DMS114 treated with DMSO at 0.1 percent for 48 hours (cell line): ENCODE measurements around the gene RHOJ.

Experiments used
- DNase-seq: peaks from one replicate; lab custom pipeline; 2025; ENCODE audit not compliant: unreplicated experiment; lab: John Stamatoyannopoulos, UW

Gene RHOJ

DNA sequence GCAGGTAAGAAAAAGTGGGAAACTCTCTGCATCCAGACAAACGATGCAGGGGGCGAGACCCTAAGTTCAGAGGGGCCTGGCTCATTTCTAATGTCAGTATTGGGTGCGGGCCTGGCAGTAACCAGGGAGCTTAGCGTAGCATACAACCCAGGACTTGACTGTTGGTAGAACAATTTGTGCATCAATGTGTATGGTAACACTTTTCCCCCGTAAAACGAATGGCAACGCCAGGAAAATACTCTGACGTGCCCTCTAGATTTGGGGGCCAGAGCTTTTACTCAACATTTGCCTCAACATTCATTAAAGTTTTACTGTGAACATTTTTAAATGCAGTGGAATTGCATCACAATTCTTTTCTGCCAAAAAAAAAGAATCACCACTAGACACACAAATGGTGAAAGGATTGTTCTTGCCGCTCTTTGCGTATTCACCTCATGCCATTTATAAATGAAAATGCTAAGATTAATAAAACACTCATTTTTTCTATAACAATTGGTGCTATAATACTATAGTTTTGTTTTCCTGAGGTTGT lies 867 bp downstream of the RHOJ start:
- DNase-seq: no peak

DNA sequence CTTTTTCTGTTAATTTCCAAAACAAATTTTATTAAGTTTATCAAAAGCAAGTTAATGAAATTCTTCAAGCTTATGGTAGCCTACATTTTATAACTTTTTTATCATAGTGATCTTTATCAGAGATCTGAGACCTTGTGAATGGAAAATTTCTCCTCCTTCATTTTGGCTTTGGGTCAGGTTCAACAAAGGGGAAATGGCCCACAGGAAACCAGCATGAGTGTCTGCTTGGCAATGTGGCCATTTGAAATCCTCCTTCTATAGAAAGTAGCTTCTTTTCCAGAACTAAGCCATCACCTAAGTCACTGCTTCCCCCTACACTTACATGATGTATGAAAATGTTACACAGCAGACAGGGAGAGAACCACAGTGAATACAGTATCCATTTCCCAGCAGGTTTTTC lies 1.6 kb downstream of the RHOJ start:
- no peak for DNase-seq

DNA sequence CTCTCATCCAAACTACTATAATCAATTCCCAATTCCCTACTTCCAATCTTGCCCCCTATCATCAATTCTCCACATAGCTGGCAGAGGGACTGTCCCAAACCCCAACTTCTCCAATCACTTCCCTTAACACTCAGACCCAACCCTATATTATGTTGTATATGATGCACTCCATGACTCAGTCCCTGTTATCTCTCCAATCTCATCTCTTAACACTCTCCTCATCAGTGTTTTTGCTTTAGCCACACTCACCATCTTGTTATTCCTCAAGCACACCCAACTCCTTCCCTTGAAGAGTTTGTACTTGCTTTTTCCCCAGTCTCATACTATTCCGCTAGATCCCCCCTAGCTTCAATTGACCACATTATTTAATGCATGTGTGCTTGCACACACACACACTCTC lies 4.9 kb downstream of the RHOJ start:
- DNase-seq: no peak

DNA sequence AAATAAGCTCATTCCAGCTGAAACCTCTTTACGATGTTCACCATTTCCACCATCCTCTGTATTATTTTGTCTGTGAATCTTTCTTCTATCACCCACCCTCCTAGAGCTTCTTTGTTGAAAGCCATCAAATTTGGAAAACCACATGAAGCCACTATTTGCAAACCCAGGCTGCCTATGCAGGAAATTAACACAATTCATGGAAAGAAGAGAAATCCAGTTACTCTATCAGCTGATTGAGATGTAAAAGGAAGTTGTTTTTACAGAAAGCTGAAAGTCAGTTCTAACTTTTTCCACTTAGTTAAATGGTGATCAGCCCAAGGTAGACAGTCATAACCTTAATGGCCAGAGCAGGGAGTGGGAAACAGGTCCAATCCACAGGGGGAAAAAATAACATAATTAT lies 6.6 kb downstream of the RHOJ start:
- DNase-seq: no peak

DNA sequence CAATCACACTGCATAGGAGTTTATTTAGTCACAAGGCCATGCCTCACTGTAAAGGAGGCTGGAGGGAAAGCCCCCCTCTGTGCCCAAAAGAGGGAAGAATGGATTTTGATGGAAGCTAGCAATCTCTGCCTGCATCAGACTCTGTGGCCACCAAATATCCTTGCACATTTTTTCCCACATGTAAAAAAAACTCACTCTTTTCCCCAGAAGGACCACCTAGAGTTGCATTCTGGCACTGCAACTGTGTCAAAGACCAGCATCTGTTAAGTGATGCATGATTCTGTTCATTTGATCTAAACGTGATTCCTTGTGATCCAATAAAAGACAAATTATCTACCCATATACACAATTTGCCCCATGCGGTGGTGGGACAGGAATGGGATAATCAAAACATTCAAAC lies 8.0 kb downstream of the RHOJ start:
- DNase-seq: no peak

DNA sequence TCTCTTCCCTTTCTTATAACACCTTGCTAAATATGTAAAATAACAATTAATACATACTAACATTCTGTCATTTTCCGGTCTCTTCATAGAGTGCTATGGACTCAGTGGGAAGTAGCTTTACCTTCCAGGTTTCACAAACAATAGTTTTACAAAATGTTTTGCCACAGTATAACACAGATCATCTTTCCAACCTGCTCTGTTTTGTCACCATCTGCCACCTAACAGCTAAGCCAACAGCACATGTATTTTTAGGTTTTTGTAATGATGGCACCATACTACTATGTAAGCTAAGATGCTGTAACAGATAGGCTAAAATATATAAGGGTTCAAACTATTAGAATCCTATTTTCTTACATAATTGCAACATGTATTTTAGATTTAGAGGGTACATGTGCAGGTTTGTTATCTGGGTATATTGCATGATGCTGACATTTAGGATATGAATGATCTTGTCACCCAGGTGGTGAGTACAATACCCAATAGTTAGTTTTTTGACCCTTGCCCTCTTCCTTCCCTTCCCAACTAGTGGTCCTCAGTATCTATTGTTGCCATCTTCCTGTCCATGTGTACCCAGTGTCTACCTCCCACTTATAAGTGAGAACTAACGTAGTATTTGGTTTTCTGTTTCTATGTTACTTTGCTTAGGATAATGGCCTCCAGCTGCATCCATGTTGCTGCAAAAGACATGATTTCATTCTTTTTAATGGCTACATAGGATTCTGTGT lies 8.7 kb downstream of the RHOJ start:
- no peak for DNase-seq

DNA sequence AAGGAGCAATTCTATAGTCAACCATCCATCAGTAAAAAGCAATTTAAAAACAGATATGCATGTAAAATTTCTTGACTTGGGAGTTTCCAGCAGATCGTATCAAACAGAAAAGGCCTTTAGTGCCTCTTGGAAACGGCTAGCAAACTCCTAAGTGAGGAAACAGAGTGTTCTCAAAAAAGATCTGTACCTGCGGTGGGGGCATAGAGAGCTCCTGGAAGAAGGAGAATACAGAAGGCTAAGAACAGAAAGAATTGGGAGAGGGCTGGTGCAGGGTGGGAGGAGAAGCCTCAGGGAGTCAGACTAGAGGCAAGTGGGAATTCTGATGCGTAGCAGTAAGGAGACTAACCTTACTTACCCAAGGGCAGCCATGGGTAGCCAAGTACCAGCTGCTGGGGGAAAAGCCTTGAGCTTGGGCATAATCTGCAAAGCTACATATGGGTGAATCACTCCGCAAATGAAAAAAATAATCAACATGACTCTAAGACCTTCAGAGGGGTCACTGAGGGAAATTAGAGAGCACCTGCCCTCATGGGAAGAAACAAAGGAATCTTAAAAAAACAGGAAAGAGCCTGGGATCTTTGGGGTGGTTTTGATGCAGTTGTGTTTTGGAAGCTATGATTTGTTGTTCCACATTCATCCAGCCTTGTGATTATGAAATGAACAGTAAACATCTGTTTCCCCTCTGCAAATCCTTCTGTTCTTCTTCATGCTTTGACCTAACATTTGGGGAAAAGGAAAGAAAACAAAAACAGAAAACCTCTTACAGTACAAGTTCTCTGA lies 10.4 kb downstream of the RHOJ start:
- DNase-seq: no peak

DNA sequence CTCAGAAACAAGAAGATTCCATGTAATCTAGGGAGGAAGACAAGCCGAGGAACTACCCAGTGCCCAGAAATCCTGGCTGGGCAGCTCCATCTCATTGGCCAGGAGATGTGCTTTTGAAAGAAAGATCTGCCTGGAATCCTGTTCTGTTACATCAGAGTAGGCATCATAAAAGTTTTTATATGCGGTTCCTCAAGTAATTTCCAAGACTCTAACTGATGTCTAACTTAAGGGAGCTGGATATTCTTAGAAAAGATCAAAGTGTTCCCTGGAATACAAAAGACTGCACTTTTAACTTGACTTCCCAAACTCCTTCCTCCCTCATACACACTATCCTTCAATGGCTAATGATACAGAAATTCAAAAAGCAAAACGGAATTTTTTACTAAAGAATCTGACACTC lies 16.3 kb downstream of the RHOJ start:
- no peak for DNase-seq

DNA sequence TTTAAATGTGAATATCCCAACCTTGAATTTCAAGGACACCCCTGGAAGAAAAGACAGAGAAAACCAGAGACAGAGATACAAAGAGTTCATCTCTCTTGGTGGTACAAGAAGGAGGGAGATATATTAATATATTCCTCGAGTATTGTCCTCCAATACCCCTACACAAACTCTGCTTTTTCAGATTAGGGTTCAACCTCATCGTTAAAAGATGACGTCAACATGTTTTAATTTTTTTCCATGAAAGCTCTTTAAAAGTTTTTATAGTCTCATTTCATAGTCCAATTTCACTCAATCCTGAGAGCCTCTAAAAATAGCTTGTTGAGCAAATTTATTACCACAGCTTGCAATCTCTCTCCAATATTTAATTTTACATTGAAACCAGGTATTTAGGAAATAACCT lies 19.4 kb downstream of the RHOJ start:
- no peak for DNase-seq

DNA sequence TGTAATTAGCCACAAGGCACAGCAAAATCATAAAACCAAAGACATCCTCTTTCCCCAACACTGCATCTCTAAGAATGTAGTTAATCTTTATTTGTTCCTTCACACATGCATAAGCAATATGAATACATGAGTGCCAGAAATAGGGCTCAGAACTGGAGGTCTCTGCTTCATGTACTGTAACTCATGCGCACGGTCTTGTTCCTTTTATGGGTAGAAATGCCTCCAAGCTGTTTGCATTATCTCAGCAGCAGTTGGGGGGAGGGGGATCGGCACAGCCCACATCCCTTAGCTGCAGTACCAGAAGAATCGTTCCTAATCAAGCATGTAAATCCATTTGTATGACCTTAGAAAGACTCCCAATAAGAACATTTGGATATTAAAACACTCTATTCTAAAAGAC lies 20.0 kb downstream of the RHOJ start:
- no peak for DNase-seq

DNA sequence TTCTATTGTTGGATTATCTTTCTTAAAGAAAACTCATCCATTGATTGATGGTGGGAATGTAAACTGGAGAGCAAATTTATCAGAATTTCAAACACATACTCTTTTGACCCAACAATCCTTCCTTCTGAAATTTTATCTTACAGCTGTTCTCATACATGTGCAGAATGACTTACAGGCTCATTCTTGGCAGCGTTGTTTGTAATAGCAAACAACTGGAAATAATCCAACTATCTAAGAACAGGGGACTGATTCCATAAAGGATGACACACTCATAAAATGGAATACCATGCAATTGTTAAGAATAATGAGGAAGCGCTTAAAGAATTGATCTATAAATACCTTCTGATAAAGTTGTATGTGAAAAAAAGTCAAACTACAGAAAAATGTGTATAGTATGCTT lies 24.0 kb downstream of the RHOJ start:
- no peak for DNase-seq

DNA sequence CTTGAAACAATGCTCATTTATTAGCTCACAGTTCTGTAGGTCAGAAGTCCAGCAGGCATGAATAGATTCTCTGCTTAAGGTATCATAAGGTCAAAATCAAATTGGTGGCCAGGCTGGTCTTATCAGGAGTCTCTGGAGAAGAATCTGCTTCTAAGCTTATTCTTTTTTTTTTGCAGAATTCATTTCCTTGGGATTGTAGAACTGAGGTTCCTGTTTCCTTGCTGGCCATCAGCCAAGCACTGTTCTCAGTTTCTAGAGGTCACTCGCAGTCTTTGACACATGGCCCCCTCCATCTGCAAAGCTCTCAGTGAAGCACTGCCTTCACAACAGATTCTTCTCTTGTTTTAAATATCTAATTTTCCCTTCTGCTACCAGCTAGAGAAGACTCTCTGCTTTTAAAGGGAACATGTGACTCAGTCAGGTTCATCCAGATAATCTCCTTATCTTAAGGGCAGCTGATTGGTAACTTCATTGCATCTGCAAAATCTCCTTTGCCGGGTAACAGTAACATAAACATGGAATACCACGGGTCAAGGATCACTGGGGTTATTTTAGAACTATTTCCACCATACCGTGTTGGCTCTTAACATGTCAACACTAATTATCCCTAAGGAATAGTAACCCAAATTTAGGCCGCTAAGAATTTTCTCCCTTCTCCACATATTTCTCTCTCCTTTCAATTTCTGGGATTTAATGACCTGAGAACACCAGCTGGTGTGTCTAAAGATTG lies 25.3 kb downstream of the RHOJ start:
- DNase-seq: no peak

DNA sequence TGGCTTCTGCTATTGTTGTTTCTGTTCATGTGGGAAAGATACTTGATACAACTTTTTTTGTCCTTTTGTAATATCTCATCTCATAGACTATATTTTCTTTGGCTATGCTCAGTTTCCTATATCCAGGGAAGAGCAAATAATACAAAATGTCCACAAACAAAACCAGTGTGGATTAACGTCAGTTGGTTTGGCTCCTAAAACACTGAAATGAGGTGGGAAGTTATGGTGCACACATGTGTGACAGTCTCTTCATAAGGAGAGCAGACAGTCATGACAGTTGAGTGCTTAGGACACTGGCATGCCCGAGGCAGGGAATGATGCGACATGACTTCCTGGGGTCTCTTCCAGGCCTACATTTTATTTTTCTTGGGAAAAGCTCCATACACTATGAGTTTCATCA lies 27.5 kb downstream of the RHOJ start:
- DNase-seq: no peak

DNA sequence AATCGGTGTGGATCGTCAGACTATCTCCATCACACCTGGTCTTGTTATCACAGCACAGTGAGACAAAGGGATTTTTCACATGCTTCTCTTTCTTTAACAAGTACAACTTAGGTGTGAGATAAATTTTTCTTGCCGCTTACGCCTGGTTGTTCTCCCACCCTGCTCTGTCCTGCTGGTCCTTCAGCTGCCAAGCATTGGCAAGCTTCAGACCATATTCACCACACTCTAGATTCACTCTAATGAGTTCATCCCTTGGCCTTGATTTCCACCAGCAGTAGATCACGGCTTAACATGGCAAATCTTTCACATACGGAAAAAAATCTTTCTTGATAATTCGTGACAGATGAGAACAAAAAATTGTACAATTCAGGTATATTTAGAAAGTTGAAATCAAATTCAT lies 33.5 kb downstream of the RHOJ start:
- DNase-seq: no peak

DNA sequence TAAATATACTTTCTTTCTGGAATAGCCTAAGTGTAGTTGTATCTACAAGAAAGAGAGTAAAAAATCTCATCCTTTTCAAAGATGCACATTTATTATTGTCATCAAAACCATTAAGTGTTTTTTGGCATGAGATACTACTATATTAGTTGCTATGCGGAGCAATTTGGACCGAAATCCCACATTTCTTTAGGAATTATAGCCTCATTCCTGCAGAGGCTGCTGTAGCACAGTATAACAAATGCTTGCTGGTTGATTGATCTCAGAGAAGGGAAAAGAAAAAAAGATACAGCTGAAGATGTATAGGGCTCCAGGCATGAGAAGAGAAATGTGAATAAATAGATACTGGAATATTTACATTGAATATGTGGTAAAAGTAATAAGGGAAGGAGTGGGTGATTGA lies 36.0 kb downstream of the RHOJ start:
- DNase-seq: no peak

DNA sequence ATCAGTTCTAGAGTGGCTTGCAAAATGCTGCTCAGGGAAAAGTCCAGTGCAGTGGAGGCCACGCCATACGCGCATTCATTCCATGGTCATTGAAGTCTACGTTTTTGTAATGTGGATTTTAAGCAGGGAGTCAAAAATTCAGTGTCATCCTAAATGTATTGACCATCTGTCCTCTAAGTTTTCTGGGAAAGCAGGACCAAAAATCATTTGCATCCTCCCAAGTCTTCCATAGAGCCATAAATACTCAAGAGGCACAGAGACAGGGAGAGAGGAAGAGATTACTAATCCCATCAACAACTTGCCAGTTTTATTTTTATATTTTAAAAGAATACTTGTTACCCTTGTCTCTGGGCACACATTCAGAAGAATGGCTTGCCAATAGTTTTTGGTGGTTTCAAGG lies 36.9 kb downstream of the RHOJ start:
- no peak for DNase-seq

DNA sequence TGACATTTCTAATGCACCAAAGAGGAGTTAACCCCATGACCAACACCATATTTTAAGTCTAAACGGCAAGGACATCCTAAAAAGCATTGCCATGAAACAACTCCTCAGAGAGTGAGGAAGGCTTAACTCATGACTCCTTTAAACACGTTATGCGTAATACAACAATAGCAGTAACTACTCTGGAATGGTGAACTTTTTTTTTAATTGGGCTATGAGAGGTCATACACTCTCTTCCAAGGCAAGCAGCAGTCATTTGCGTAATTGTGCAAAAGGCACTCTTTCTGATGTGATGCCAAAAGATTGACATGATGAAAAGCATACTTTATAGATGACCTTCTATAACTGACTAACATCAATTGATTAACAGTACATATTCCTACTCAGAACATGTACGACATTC lies 39.4 kb downstream of the RHOJ start:
- DNase-seq: no peak

DNA sequence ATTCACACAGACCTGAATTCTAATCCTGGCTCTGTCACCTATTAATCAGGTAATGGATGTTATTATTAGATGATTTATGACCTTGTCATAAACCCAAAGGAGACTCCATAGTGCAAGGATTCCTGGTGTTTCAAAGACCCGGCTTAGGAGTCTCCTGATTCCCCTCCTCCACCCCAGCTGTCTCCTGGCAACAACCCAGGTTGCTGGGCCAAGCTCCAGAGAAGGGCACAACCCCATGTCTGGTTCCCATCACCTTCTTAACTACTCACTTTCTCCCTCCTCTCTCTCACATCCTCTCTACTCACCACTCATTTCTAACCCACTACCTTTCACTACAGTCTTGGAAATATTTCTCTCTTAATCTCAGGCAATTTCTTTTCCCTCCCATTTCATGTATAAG lies 41.6 kb downstream of the RHOJ start:
- DNase-seq: no peak

DNA sequence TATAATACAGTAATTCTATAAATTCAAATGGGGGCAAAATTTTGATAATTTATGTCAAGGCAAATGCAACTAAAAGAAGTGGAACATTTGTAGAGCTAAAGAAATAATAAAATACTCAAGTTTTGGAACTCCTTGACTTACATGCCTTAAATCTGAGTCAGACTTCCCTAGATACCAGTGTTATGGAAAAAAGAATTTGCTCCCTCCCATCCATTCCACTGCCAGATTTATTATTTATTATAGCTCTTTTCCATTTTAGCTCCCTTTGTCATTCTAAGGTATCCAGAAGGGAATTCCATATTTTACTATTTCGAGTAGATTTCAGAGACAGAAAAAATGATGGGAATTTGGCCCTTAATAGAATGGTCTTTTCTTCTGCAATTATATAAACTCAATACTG lies 44.0 kb downstream of the RHOJ start:
- DNase-seq: no peak

DNA sequence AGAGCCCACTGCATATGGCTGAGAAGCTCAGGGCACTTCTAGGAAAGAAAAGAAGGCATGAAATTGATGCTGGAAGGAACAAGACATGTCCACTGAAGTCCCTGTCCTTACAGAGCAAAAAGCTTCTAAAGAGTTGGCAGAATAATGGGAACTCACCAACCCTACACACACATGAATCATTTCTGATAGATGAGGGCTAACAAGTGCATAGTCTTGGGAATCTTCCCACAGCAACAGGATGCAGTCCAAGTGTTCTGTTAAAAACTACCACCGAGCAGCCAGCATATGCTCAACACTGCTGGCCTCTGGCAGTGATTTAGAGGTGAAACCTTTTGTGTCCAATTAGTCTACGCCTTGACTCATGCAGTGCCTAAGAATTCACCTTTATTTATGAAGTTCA lies 44.8 kb downstream of the RHOJ start:
- no peak for DNase-seq

DNA sequence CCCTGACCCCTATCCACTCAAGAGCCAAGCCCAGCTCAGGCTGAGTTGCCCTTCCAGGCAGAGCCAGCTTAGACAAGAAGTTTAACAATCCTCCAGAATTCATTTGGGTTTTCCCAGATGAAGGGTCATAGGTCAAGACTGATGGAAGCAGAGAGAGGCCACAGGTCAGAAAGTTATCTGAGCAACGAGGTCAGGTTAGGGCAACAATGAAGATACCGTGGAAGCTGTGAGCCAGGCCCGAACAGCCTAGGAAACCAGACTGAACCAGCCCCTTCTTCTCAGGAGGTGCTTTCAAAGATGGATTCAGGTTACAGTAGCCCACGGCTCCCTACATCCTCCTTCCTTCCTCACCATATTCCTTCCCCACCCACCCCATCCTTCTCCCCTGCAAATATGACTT lies 53.1 kb downstream of the RHOJ start:
- no peak for DNase-seq

DNA sequence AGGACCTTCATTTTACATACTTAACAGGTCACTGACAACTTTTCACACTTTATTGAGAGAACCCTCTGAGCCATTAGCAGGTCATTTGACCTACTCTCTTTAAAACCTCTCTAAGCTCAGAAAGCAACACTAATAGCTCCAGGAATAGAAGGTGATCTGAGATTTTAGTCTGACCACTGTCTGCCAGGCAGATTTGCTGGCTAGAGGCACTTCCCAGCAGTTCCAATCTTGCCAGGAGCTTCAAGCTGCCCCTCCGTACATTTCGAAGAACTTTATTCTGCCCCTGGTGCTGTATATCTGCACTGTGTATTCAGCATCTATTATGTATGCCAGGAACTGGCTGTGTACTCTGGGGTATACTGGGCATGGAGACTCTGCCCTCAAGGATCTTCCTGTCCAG lies 58.2 kb downstream of the RHOJ start:
- no peak for DNase-seq
